ENCODE data around the gene PCDHGA8.
"Not testable (repeated sequence)": the region's sequence is repeated elsewhere in the genome, so short reads cannot be mapped to it uniquely, and the experiment has no call there.

DNA sequence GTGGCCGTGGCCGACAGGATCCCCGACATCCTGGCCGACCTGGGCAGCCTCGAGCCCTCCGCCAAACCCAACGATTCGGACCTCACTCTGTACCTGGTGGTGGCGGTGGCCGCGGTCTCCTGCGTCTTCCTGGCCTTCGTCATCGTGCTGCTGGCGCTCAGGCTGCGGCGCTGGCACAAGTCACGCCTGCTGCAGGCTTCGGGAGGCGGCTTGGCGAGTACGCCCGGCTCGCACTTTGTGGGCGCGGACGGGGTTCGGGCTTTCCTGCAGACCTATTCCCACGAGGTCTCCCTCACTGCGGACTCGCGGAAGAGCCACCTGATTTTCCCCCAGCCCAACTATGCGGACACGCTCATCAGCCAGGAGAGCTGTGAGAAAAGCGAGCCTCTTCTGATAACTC, 46.4 kb upstream of the PCDHGA8 start:
- TF ChIP-seq, protein P1, sequence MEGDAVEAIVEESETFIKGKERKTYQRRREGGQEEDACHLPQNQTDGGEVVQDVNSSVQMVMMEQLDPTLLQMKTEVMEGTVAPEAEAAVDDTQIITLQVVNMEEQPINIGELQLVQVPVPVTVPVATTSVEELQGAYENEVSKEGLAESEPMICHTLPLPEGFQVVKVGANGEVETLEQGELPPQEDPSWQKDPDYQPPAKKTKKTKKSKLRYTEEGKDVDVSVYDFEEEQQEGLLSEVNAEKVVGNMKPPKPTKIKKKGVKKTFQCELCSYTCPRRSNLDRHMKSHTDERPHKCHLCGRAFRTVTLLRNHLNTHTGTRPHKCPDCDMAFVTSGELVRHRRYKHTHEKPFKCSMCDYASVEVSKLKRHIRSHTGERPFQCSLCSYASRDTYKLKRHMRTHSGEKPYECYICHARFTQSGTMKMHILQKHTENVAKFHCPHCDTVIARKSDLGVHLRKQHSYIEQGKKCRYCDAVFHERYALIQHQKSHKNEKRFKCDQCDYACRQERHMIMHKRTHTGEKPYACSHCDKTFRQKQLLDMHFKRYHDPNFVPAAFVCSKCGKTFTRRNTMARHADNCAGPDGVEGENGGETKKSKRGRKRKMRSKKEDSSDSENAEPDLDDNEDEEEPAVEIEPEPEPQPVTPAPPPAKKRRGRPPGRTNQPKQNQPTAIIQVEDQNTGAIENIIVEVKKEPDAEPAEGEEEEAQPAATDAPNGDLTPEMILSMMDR (IDR thresholded peaks at IDR 0.05), result not testable (repeated sequence)
- not testable (repeated sequence) for TF ChIP-seq EP300 (IDR thresholded peaks at IDR 0.05)

All from upper lobe of left lung (tissue), 4 donors.